ENCODE results near the gene PHRF1. TPM values are rescaled to one million over a fixed set of nuclear protein-coding genes. Genes with fewer than 3 reads are reported as not detected.
A peak's percentile ranks its signal among the peaks of the same experiment; 100 is the strongest.

The PHRF1 gene
- total and polyA plus RNA-seq, 9 of the 15 experiments (the other 6 are each of a cell fraction or from before 2014, with no cell fraction given), result 0.07 to 37.2 (median 7.7) TPM

DNA sequence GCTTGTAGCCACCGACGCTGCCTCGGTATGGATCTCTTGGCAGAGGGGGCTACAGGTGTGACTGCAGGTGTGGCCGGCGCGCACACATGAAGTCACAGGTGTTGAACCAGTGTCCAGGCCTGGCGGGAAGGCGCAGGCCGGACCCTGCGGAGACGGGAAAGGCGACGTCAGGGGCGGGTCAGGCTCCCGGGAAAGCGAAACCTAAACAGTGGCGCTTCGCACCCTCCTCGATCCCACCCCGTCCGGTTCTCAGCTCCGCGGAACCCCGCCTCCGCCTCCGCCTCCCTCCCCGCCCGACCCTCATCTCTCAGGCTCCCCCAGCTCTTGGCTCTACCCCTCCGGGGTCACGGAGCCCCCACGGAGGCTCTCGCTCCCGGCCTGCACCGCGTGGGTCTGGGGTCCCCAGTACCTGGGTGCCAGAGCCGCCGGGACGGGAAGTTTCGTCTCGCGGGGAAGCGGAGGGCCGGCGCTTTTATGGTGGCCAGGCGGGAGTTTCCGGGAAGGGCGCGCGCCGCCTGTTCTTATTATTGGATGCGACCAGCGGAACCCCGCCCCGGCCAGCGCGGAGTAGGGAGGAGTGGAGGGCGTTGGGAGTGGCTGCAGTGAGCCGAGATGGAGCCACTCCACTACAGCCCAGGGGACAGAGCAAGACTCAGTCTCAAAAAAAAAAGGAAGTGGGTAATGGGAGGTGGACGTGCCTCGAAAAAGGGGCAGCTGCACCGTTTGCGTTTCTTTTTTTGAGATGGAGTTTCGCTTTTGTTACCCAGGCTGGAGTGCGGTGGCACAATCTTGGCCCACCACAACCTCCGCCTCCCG is 39.4 kb downstream of the PHRF1 start, which contains the start of gene IRF7 (continued):
- TF ChIP-seq, protein P1, sequence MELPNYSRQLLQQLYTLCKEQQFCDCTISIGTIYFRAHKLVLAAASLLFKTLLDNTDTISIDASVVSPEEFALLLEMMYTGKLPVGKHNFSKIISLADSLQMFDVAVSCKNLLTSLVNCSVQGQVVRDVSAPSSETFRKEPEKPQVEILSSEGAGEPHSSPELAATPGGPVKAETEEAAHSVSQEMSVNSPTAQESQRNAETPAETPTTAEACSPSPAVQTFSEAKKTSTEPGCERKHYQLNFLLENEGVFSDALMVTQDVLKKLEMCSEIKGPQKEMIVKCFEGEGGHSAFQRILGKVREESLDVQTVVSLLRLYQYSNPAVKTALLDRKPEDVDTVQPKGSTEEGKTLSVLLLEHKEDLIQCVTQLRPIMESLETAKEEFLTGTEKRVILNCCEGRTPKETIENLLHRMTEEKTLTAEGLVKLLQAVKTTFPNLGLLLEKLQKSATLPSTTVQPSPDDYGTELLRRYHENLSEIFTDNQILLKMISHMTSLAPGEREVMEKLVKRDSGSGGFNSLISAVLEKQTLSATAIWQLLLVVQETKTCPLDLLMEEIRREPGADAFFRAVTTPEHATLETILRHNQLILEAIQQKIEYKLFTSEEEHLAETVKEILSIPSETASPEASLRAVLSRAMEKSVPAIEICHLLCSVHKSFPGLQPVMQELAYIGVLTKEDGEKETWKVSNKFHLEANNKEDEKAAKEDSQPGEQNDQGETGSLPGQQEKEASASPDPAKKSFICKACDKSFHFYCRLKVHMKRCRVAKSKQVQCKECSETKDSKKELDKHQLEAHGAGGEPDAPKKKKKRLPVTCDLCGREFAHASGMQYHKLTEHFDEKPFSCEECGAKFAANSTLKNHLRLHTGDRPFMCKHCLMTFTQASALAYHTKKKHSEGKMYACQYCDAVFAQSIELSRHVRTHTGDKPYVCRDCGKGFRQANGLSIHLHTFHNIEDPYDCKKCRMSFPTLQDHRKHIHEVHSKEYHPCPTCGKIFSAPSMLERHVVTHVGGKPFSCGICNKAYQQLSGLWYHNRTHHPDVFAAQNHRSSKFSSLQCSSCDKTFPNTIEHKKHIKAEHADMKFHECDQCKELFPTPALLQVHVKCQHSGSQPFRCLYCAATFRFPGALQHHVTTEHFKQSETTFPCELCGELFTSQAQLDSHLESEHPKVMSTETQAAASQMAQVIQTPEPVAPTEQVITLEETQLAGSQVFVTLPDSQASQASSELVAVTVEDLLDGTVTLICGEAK (IDR thresholded peaks at IDR 0.05), result peak; percentile 85
- TF ChIP-seq, protein P1 (CRISPR knock-in tag; IDR thresholded peaks at IDR 0.05), result no peak
- TF ChIP-seq PHB (CRISPR knock-in tag; IDR thresholded peaks at IDR 0.05) (peak; percentile 7; the same call in 1 of the 2 replicates), CTBP1 (IDR thresholded peaks at IDR 0.05; ENCODE audit: borderline replicate concordance) (peak; percentile 23), CBX1 (IDR thresholded peaks at IDR 0.05; ENCODE audit: low read depth) (peak; percentile 34; the same call in 1 of the 2 replicates), NONO (IDR thresholded peaks at IDR 0.05; ENCODE audit: low read depth in 2 of 2, low read length in 1 of 2) (0 out of 4 replicates have a peak, but pooled peaks of 1 of the 2 experiments have one; percentile 5), POLR2B (IDR thresholded peaks at IDR 0.05; ENCODE audit: low read depth, partially characterized antibody) (peak; percentile 68), ZNF785 (CRISPR knock-in tag; IDR thresholded peaks at IDR 0.05) (no peak), CXXC5 (CRISPR knock-in tag; IDR thresholded peaks at IDR 0.05) (peak; percentile 74), SP1 (CRISPR knock-in tag; IDR thresholded peaks at IDR 0.05) (no peak; the same call in 1 of the 2 replicates), ZEB2 (IDR thresholded peaks at IDR 0.05) (peak; percentile 74; the same call in 1 of the 2 replicates), GABPB1 (CRISPR knock-in tag; IDR thresholded peaks at IDR 0.05) (peak; percentile 75), STAG1 (CRISPR knock-in tag; IDR thresholded peaks at IDR 0.05; ENCODE audit: borderline replicate concordance) (no peak), PHF8 (IDR thresholded peaks at IDR 0.05; ENCODE audit: borderline replicate concordance, low read length) (peak; percentile 74; the same call in 1 of the 2 replicates)
- TF ChIP-seq, protein P2, sequence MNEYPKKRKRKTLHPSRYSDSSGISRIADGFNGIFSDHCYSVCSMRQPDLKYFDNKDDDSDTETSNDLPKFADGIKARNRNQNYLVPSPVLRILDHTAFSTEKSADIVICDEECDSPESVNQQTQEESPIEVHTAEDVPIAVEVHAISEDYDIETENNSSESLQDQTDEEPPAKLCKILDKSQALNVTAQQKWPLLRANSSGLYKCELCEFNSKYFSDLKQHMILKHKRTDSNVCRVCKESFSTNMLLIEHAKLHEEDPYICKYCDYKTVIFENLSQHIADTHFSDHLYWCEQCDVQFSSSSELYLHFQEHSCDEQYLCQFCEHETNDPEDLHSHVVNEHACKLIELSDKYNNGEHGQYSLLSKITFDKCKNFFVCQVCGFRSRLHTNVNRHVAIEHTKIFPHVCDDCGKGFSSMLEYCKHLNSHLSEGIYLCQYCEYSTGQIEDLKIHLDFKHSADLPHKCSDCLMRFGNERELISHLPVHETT (CRISPR knock-in tag; conservative IDR thresholded peaks at IDR 0.05 in 1 of 2, IDR thresholded peaks at IDR 0.05 in 1 of 2), result 0 out of 4 replicates have a peak, but pooled peaks of 1 of the 2 experiments have one; percentile 25

Data from K562 (cell line).